IgD-negative memory B cell (primary cell): Measurements from ENCODE around the gene PMEPA1. TPM values are rescaled to one million over a fixed set of nuclear protein-coding genes. Genes with fewer than 3 reads are reported as not detected.

Experiments used
- H3K27ac Mint-ChIP-seq, 3 donors: one replicate each; pipeline ENCODE4 v1.8.0; 2020 to 2022; ENCODE audit warnings: mild to moderate bottlenecking in 3 of 3, mixed read lengths in 3 of 3, moderate library complexity in 1 of 3
- H3K27me3 Mint-ChIP-seq: one replicate; pipeline ENCODE4 v1.8.0; 2021; ENCODE audit warnings: mixed read lengths
- H3K36me3 Mint-ChIP-seq: one replicate; pipeline ENCODE4 v1.8.0; 2020; ENCODE audit warnings: mild to moderate bottlenecking, mixed read lengths
- H3K4me1 Mint-ChIP-seq, 3 donors: one replicate each; pipeline ENCODE4 v1.8.0; 2020 to 2022; ENCODE audit warnings: mixed read lengths in 3 of 3, mild to moderate bottlenecking in 1 of 3
- H3K4me3 Mint-ChIP-seq, 4 donors: one replicate each; pipeline ENCODE4 v1.8.0; 2020 to 2022; ENCODE audit warnings: mild to moderate bottlenecking in 4 of 4, mixed read lengths in 4 of 4, moderate library complexity in 3 of 4
- H3K9me3 Mint-ChIP-seq, 3 donors: one replicate each; pipeline ENCODE4 v1.8.0; 2020 to 2021; ENCODE audit warnings: mixed read lengths in 3 of 3, mild to moderate bottlenecking in 1 of 3
- polyA plus RNA-seq: library from polyadenylated mRNA; unstranded; fragments of 300-500 nt; fragmentation: Illumina TruSeq; gene quantifications from one replicate; pipeline ENCODE4 v1.2.3, GENCODE V29; 2021

Gene PMEPA1
- polyA plus RNA-seq, 1 donor from 2014 or later, result 7.0 TPM

- H3K27me3 Mint-ChIP-seq, result peaks cover 10% of the 10 kb centered on the region
- H3K4me1 Mint-ChIP-seq, result peaks cover 49 to 61% (median 55%) of the 10 kb centered on the region in 3 donors
- peak overlapping the region in 2 of 3 donors; percentile 89 to 90 for H3K27ac Mint-ChIP-seq
- H3K36me3 Mint-ChIP-seq, result peaks cover 3% of the 10 kb centered on the region
- peak overlapping the region in 2 of 4 donors; percentile 27 to 90 for H3K4me3 Mint-ChIP-seq
- H3K9me3 Mint-ChIP-seq, result no peaks in the 10 kb centered on the region
Measured at GRCh38 chr20:57698116-57698866, 11.5 kb downstream of the PMEPA1 start.

- no peak overlapping the region for H3K4me3 Mint-ChIP-seq
Measured at GRCh38 chr20:57697543-57697942, 12.3 kb downstream of the PMEPA1 start.

GRCh38 chr20:57696401-57696961 is 13.3 kb downstream of the PMEPA1 start:
- H3K4me3 Mint-ChIP-seq, result peak overlapping the region in 1 of 4 donors; percentile 33
- peaks cover 11% of the 10 kb centered on the region for H3K27me3 Mint-ChIP-seq
- no peak overlapping the region for H3K27ac Mint-ChIP-seq
- H3K36me3 Mint-ChIP-seq, result peaks cover 3% of the 10 kb centered on the region
- H3K9me3 Mint-ChIP-seq, result no peaks in the 10 kb centered on the region
- peaks cover 45 to 62% (median 51%) of the 10 kb centered on the region in 3 donors for H3K4me1 Mint-ChIP-seq

More at GRCh38 chr20:57697543-57697942, 12.3 kb downstream of the PMEPA1 start:
- H3K9me3 Mint-ChIP-seq, result no peaks in the 10 kb centered on the region
- peaks cover 10% of the 10 kb centered on the region for H3K27me3 Mint-ChIP-seq
- peaks cover 46 to 61% (median 54%) of the 10 kb centered on the region in 3 donors for H3K4me1 Mint-ChIP-seq
- H3K27ac Mint-ChIP-seq, result peak overlapping the region in 2 of 3 donors; percentile 29 to 90
- H3K36me3 Mint-ChIP-seq, result peaks cover 3% of the 10 kb centered on the region

- Mint-ChIP-seq H3K4me1 (peaks cover 42 to 59% (median 48%) of the 10 kb centered on the region in 3 donors), H3K27me3 (peaks cover 12% of the 10 kb centered on the region)
Measured at GRCh38 chr20:57695940-57696339, 13.9 kb downstream of the PMEPA1 start.

GRCh38 chr20:57695012-57695411 is 14.8 kb downstream of the PMEPA1 start:
- Mint-ChIP-seq H3K9me3 (no peaks in the 10 kb centered on the region), H3K36me3 (peaks cover 3% of the 10 kb centered on the region), H3K27ac (no peak overlapping the region), H3K27me3 (peaks cover 14% of the 10 kb centered on the region), H3K4me1 (peaks cover 37 to 54% (median 43%) of the 10 kb centered on the region in 3 donors), H3K4me3 (peak overlapping the region in 1 of 4 donors; percentile 68)

More at GRCh38 chr20:57695940-57696339, 13.9 kb downstream of the PMEPA1 start:
- Mint-ChIP-seq H3K36me3 (peaks cover 3% of the 10 kb centered on the region), H3K27ac (no peak overlapping the region), H3K9me3 (no peaks in the 10 kb centered on the region), H3K4me3 (no peak overlapping the region)

- H3K27me3 Mint-ChIP-seq, result peaks cover 14% of the 10 kb centered on the region
- peaks cover 32 to 48% (median 38%) of the 10 kb centered on the region in 3 donors for H3K4me1 Mint-ChIP-seq
- H3K4me3 Mint-ChIP-seq, result peak overlapping the region in 1 of 4 donors; percentile 68
- H3K27ac Mint-ChIP-seq, result no peak overlapping the region
- H3K36me3 Mint-ChIP-seq, result peaks cover 3% of the 10 kb centered on the region
- H3K9me3 Mint-ChIP-seq, result no peaks in the 10 kb centered on the region
Measured at GRCh38 chr20:57694481-57694880, 15.3 kb downstream of the PMEPA1 start.

GRCh38 chr20:57693670-57694329 is 16.0 kb downstream of the PMEPA1 start:
- peaks cover 25 to 42% (median 33%) of the 10 kb centered on the region in 3 donors for H3K4me1 Mint-ChIP-seq
- H3K36me3 Mint-ChIP-seq, result peaks cover 3% of the 10 kb centered on the region

GRCh38 chr20:57693002-57693582 is 16.7 kb downstream of the PMEPA1 start:
- H3K27ac Mint-ChIP-seq, result peak overlapping the region in 1 of 3 donors; percentile 54
- no peaks in the 10 kb centered on the region for H3K9me3 Mint-ChIP-seq
- peak overlapping the region in 2 of 4 donors; percentile 59 to 76 for H3K4me3 Mint-ChIP-seq
- H3K36me3 Mint-ChIP-seq, result peaks cover 3% of the 10 kb centered on the region
- peaks cover 25 to 42% (median 32%) of the 10 kb centered on the region in 3 donors for H3K4me1 Mint-ChIP-seq
- H3K27me3 Mint-ChIP-seq, result peaks cover 14% of the 10 kb centered on the region

More at GRCh38 chr20:57693670-57694329, 16.0 kb downstream of the PMEPA1 start:
- peak overlapping the region in 3 of 4 donors; percentile 5 to 81 (median 59) for H3K4me3 Mint-ChIP-seq
- H3K9me3 Mint-ChIP-seq, result no peaks in the 10 kb centered on the region
- peak overlapping the region in 1 of 3 donors; percentile 54 for H3K27ac Mint-ChIP-seq
- H3K27me3 Mint-ChIP-seq, result peaks cover 15% of the 10 kb centered on the region

- H3K36me3 Mint-ChIP-seq, result peaks cover 3% of the 10 kb centered on the region
- peaks cover 15% of the 10 kb centered on the region for H3K27me3 Mint-ChIP-seq
- peak overlapping the region in 1 of 4 donors; percentile 76 for H3K4me3 Mint-ChIP-seq
- H3K9me3 Mint-ChIP-seq, result no peaks in the 10 kb centered on the region
- H3K4me1 Mint-ChIP-seq, result peaks cover 29 to 44% (median 36%) of the 10 kb centered on the region in 3 donors
- no peak overlapping the region for H3K27ac Mint-ChIP-seq
Measured at GRCh38 chr20:57692393-57692792, 17.4 kb downstream of the PMEPA1 start.

- peak overlapping the region in 1 of 4 donors; percentile 58 for H3K4me3 Mint-ChIP-seq
- H3K27me3 Mint-ChIP-seq, result peaks cover 15% of the 10 kb centered on the region
- H3K9me3 Mint-ChIP-seq, result no peaks in the 10 kb centered on the region
- H3K4me1 Mint-ChIP-seq, result peaks cover 31 to 44% (median 43%) of the 10 kb centered on the region in 3 donors
- H3K36me3 Mint-ChIP-seq, result no peaks in the 10 kb centered on the region
- H3K27ac Mint-ChIP-seq, result peak overlapping the region in 1 of 3 donors; percentile 2
Measured at GRCh38 chr20:57691699-57692098, 18.1 kb downstream of the PMEPA1 start.

- peaks cover 37 to 51% (median 47%) of the 10 kb centered on the region in 3 donors for H3K4me1 Mint-ChIP-seq
- no peak overlapping the region for H3K4me3 Mint-ChIP-seq
- peaks cover 22% of the 10 kb centered on the region for H3K27me3 Mint-ChIP-seq
- no peak overlapping the region for H3K27ac Mint-ChIP-seq
- H3K9me3 Mint-ChIP-seq, result no peaks in the 10 kb centered on the region
- no peaks in the 10 kb centered on the region for H3K36me3 Mint-ChIP-seq
Measured at GRCh38 chr20:57690525-57690924, 19.3 kb downstream of the PMEPA1 start.

GRCh38 chr20:57689745-57690481 is 19.9 kb downstream of the PMEPA1 start:
- H3K9me3 Mint-ChIP-seq, result no peaks in the 10 kb centered on the region
- no peaks in the 10 kb centered on the region for H3K36me3 Mint-ChIP-seq
- peaks cover 27% of the 10 kb centered on the region for H3K27me3 Mint-ChIP-seq
- no peak overlapping the region for H3K27ac Mint-ChIP-seq
- peaks cover 40 to 56% (median 48%) of the 10 kb centered on the region in 3 donors for H3K4me1 Mint-ChIP-seq
- no peak overlapping the region for H3K4me3 Mint-ChIP-seq

- no peaks in the 10 kb centered on the region for H3K9me3 Mint-ChIP-seq
- H3K27me3 Mint-ChIP-seq, result peaks cover 34% of the 10 kb centered on the region
- peaks cover 47 to 55% (median 48%) of the 10 kb centered on the region in 3 donors for H3K4me1 Mint-ChIP-seq
- no peaks in the 10 kb centered on the region for H3K36me3 Mint-ChIP-seq
- peak overlapping the region in 2 of 4 donors; percentile 5 to 28 for H3K4me3 Mint-ChIP-seq
- no peak overlapping the region for H3K27ac Mint-ChIP-seq
Measured at GRCh38 chr20:57688864-57689263, 21.0 kb downstream of the PMEPA1 start.

GRCh38 chr20:57688295-57688694 is 21.5 kb downstream of the PMEPA1 start:
- H3K9me3 Mint-ChIP-seq, result no peaks in the 10 kb centered on the region
- H3K36me3 Mint-ChIP-seq, result no peaks in the 10 kb centered on the region
- H3K27ac Mint-ChIP-seq, result peak overlapping the region in 1 of 3 donors; percentile 69
- H3K4me3 Mint-ChIP-seq, result peak overlapping the region in 2 of 4 donors; percentile 61 to 71
- peaks cover 47 to 54% (median 49%) of the 10 kb centered on the region in 3 donors for H3K4me1 Mint-ChIP-seq
- peaks cover 36% of the 10 kb centered on the region for H3K27me3 Mint-ChIP-seq
